ENCODE data around the gene ACAD10.

Gene ACAD10

DNA sequence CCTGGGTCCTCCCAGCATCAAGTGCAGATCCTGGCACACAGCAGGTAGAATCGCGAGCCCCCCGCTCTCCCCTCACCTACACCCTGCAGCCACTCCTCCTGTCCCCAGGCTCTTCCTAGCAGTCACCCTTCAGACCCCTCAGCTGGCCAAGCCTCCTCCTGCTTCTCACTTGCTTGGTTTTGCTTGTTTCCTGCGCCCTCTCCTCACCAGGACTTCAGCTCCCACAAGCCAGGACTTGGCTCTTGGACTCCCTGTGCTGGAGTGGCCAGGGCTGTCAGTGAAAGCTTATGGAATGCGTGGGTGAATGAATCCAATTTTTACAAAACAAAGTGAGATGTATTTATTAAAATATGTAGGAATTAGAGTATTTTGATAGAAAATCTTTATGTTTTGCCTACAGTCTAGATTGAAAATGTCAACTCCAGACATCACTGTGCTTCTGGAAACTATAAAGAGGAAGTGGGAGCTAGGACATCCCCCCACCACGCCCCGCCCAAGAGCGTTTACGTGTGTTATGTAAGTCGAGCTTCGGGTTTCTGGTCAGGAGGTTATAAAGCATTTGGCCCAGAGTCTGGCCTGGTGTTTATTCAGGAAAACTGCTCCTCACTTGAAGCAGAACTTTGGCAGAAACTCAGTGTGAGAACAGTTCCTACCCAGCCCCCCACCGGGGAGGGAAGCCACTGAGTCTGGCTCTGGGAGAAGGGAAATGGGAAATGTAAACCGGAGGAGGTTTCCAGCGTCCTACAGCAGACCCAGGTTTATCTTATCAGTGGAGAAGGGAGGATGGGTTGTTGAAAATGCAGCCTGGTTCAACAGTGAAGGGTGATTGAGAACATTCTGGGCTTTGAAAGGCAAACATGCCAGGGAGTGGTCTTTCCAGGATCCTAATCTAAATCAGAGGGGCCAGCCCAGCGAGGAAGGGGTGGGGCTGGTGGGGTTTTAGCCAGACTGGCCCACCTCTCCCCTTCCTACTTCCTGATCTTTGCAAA lies 89.6 kb downstream of the ACAD10 start:
- DNase-seq (ENCODE audit: low read depth in 2 of 2, low spot score in 1 of 2), result no peak

DNA sequence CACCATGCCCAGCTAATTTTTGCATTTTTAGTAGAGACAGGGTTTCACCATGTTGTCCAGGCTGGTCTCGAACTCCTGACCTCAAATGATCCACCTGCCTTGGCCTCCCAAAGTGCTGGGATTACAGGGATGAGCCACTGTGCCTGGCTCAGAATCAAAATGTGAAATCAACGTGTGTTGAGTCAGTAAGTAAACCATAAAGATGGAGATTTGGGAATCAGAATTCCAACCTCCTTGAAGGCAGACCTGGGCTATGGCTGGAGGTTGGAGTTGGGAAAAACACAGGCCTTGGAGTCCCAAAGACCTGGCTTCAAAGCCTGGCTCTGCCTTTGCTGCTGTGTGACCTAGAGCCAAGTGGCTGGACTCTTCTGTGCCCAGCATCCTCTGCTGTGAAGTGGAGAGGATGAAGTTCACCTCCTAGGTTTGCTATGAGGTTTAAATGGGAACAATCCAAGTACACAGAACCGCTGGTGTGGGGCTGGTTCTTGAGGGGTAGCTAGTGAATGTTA lies 91.0 kb downstream of the ACAD10 start:
- no peak for DNase-seq (ENCODE audit: low read depth in 2 of 2, low spot score in 1 of 2)

DNA sequence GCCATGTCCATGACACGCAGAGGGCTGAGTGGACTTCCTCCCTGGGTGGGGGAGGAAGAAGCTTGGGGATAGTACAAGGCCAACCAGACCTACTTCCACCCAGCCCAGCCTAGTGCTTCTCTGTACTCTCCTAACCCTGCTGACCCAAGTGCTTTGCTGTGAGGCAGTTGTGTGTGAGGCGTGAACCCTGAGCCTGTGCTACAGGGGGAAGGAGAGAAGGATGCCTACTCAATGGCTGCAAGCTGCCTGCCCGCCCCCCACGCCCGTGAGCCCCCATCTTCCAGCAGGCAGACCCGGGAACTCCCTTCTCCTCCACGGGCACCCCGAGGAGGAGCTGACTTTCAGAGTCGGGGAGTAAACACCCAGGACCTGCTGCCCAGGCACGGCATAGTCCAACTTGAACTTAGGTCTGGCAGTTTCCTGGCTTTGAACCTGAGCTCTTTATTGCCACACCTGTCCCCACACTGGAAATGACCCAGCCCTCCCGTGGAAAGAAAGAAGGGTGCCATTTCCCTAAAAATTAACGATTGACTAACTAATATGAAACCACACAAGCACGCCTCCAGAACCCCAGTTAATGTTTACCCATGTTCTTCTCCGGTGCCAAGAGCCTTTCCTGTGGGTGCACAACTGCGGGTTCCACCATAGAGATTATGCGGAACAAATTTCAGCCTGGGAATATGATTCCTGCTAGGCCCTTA lies 91.6 kb downstream of the ACAD10 start:
- DNase-seq (ENCODE audit: low read depth in 2 of 2, low spot score in 1 of 2), result no peak

DNA sequence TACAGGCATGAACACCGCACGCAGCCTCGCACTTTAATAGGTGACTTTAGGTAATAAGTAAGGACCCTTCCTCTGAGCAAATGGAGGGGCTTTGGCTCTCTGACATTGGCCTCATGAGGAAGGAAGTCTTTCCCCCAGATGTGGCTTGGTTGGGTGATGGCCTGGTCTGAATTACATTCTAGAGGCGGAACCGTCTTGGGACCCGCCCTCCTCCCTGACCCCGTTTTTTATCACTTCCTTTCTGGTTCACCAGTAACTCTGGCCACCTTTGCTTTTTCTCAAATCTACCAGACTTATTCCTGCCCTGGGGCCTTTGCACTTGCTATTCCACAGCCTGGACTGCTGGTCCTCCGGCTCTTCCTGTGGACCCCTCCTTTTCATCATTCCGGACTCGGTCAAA lies 94.3 kb downstream of the ACAD10 start:
- no peak for DNase-seq (ENCODE audit: low read depth in 2 of 2, low spot score in 1 of 2)

DNA sequence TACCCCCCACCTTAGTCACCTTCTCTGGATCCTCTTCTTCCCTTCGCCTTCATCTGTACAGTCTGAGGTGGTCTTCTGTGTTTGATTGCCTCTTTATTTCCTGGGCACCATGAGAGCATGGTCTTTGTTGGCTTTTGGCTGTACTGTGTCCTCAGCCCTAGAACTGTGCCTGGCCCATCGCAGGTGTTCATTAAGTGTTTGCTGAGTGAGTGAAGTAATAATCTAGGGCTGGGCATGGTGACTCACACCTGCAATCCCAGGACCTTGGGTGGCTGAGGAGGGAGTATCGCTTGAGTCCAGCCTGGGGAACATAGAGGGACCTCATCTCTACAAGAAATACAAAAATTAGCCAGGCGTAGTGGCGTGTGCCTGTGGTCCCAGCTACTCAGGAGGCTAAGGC lies 94.8 kb downstream of the ACAD10 start:
- DNase-seq (ENCODE audit: low read depth in 2 of 2, low spot score in 1 of 2), result no peak

DNA sequence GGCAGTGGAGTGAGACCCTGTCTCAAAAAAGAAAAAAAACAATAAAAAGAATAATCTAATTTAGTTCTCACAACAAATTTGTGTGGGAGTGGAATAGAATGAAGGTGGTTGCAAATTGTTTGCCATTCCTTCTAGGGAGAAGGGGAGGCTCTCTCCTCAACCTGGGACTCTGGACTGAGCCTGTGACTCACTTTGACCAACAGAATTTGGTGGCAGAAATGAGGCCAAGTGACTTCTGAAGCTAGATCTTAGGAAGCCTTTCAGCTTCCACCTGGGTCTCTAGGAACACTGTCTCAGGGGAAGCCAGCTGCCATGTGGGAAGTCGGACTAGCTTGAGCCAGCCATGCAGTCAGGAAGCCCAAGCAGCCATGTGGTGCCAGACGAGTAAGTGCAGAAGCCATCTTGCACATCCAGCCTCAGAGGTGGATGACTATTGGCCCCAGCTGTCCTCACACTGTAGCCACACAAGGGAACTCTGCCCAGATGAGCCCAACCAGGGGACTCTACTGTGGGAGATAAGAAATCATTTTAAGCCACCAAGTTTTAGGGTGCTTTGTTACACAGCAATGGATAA lies 95.3 kb downstream of the ACAD10 start:
- no peak for DNase-seq (ENCODE audit: low read depth in 2 of 2, low spot score in 1 of 2)

DNA sequence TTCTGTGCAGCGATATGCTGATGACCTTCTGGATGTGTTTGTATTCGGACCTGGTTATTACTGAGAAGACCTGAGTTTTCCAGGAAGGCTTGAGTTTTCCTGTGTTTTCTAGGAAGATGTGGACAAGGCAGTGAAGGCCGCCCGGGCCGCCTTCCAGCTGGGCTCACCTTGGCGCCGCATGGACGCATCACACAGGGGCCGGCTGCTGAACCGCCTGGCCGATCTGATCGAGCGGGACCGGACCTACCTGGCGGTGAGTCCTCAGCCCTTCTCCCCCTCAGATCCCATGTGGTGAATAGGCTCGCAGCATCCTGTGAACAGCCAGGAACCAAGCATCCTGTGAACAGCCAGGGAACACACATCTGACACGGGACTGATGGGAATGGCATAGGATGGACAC lies 97.2 kb downstream of the ACAD10 start:
- DNase-seq (ENCODE audit: low read depth in 2 of 2, low spot score in 1 of 2), result no peak

DNA sequence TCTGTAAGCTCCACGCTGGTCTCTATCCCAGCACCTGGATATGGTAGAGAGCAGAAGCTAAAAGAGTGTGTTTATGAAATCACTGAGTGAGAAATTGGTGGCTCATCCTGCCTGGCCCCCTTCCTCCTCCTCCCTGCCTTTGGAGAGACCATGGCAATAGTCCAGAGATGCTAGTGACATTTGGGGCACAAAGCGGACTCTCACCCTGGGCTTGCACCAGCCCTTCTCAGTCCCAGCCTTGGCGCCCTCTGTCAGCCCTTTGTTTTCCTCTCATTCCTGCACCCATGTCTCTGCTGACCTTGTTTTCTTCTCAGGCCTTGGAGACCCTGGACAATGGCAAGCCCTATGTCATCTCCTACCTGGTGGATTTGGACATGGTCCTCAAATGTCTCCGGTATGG lies 99.1 kb downstream of the ACAD10 start:
- DNase-seq (ENCODE audit: low read depth in 2 of 2, low spot score in 1 of 2), result no peak

DNA sequence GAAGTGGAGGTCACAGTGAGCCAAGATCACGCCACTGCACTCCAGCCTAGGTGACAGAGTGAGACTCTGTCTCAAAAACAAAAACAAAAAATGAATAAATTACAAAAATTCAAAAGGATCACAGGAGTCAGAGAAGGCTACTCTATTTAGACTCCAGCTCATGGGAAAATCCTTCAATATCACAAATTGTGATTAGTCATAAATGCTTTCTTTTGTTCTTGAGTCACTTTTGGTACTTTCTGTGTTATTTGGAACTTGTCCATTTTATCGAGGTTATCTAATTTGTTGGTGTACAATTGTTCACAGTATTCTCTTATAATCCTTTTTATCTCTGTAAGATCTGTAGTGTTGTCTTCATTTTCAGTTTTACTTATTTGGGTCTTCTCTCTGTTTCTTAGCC lies 99.8 kb downstream of the ACAD10 start:
- DNase-seq (ENCODE audit: low read depth in 2 of 2, low spot score in 1 of 2), result no peak

DNA sequence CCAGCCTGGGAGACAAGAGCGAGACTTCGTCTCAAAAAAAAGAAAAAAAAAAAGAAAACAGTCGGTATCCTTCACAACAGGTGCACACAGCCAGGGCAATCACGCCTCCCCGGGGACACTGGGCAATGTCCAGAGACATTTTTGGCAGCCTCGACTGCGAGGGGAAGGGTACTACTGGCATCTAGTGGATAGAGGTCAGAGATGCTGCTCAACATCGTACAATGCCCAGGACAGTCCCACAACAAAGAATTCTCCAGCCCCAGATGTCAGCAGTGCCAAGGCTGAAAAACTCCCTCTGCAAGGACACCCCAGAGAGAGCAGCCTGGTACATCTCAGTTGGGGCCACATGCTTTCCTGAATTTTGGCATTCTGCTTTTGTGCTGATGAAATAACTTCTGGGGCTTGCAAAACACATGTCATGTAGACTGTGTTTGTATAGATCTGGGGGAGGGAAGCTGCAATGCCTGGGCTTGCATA lies 102.4 kb downstream of the ACAD10 start:
- DNase-seq (ENCODE audit: low read depth in 2 of 2, low spot score in 1 of 2), result no peak

DNA sequence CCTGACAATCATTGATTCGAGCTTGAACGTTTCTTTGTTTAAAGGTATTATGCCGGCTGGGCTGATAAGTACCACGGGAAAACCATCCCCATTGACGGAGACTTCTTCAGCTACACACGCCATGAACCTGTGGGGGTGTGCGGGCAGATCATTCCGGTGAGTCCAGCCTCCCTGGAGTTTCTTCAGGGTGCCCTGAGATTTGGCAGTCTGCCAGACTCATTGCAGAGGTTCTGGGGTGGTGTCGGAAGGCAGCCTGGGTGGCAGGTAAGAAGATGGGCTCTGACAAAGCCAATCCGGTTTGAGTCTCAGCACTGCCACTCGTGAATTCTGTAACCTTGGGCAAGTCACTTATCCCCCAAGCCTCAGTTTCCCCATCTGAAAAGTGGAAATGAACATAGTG lies 103.9 kb downstream of the ACAD10 start:
- no peak for DNase-seq (ENCODE audit: low read depth in 2 of 2, low spot score in 1 of 2)

DNA sequence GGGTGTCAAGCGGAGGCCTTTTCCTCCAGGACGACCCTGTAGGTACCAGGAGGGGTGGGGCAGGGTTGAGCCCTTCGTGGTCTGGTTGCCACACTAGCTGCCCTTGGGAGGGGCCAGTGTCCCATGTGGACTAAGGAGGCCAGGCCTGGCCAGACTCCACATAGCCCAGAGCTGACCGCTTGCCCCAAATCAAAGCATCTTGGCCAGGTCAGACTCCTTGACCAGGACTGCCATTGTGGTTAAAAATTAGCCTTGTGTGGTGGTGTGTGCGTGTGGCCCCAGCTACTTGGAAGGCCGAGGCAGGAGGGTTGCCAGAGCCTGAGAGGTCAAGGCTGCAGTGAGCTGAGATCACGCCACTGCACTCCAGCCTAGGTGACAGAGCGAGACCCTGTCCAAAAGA lies 105.7 kb downstream of the ACAD10 start:
- no peak for DNase-seq (ENCODE audit: low read depth in 2 of 2, low spot score in 1 of 2)

DNA sequence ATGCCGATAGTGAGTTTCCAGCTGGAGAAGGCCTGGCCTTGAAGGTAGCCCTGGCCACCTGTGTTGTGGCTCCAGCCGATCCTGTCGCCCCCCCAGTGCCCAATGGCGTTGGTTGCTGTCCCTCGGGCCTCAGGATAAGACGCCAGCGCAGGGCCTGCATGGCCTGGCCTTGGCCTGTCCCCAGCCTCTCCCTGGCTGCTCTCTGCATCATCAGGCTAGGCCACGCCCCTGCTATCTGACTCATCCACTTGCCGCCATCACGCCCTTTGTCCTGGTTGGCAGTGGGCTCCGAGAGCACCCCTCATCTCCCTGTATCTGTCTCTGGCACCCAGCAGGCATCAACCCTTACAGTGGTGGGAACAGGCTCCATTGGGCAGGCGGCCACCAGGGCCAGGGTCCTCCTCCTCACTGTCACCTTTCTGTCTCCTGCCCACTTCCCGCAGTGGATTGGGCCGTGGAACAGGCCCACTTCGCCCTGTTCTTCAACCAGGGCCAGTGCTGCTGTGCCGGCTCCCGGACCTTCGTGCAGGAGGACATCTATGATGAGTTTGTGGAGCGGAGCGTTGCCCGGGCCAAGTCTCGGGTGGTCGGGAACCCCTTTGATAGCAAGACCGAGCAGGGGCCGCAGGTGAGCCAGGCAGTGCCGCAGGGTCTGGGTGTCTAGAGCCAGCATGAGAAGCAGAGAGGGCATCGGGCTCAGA lies 106.5 kb downstream of the ACAD10 start:
- no peak for DNase-seq (ENCODE audit: low read depth in 2 of 2, low spot score in 1 of 2)

DNA sequence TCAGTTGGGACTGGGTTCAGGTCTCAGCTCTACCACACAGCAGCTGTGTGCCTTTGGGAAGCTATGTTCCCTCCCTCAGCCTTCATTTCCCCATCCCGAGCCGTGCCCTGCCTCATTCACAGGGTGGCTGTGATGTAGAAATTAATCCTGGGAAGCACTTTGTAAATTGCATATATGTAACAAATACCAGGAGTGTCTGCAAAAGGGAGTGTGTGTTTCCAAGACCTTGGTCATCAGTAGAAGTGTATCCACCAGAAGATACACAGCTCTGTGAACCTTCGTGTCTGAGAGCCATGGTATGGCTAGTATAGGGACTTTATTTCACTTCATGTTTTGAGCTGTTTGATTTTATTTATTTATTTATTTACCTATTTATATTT lies 107.0 kb downstream of the ACAD10 start:
- no peak for DNase-seq (ENCODE audit: low read depth in 2 of 2, low spot score in 1 of 2)

DNA sequence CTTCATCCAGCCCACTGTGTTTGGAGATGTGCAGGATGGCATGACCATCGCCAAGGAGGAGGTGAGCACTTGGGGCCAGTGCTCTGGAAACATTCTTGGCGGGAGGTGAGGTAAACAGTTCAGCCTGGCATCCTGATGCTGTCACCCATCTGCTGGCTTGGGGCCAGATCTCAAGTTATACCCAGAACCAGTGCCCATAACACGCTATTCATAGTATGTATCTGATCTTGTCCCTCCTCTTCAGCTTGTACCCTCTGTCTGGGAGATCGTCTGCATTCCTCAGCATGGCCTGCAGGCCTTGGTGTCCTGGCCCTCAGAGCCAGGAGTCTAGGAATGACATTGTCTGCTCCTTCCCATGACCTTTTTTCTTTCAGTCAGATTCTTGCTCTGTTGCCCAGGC lies 112.3 kb downstream of the ACAD10 start:
- DNase-seq (ENCODE audit: low read depth in 2 of 2, low spot score in 1 of 2), result no peak

DNA sequence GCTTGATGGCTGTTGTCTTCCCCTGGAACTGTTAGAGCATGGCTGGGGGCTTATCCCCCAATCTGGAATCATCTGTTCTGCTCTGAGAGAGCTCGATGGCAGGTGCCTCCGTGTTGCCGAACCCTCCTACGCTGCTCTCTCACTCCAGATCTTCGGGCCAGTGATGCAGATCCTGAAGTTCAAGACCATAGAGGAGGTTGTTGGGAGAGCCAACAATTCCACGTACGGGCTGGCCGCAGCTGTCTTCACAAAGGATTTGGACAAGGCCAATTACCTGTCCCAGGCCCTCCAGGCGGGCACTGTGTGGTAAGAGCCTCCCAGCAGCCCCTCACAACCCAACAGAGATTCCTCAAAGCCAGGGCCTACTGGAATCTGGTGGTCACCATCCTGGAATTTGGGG lies 113.9 kb downstream of the ACAD10 start:
- DNase-seq (ENCODE audit: low read depth in 2 of 2, low spot score in 1 of 2), result no peak

DNA sequence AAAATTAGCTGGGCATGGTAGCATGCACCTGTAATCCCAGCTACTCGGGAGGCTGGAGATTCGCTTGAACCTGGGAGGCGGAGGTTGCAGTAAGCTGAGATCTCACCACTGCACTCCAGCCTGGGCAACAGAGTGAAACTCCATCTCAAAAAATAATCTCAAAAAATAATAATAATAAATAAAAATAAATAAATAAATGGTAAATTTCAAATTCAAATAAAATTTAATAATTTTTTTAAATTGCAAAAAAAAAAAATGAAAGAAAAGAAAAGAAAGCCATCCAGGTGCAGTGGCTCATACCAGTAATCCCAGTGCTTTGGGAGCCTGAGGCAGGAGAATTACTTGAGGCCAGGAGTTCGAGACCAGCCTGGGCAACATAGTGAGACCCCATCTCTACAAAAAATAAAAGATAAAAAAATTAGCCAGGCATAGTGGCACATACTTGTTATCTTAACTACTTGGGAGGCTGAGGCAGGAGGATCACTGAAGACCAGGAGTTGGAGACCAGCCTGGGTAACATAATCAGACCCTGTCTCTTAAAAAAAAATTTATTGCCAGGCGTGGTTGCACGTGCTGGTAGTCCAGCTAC lies 117.3 kb downstream of the ACAD10 start:
- no peak for DNase-seq (ENCODE audit: low read depth in 2 of 2, low spot score in 1 of 2)

DNA sequence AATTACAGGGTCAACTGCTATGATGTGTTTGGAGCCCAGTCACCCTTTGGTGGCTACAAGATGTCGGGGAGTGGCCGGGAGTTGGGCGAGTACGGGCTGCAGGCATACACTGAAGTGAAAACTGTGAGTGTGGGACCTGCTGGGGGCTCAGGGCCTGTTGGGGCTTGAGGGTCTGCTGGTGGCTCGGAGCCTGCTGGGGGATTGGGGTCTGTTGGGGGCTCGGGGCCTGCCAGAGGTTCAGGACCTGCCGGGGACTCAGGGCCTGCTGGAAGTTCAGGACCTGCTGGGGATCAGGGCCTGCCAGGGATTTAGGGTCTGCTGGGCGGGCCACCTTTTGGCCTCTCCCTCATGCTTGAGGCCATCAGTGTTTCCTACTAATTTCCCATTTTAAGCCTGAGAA lies 118.0 kb downstream of the ACAD10 start:
- no peak for DNase-seq (ENCODE audit: low read depth in 2 of 2, low spot score in 1 of 2)

DNA sequence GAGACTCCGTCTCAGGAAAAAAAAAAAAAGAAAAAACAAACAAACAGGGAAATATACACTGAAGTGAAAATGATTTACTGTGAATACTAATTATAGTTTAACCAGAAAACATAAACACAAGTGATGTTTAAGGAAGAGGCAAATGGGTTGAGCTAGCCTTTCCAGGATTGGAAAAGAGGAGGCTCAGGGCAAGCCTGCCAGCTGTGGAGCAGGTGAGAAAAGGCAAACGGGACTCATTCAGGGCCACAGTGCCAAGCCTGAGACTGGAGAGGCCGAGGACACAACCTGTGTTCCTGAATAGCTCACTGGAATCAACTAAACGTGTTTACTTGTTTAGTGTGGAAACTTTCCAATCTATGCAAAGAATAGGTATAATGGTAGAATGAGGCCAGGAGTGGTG lies 120.5 kb downstream of the ACAD10 start:
- DNase-seq (ENCODE audit: low read depth in 2 of 2, low spot score in 1 of 2), result no peak
